Raji (cell line): ENCODE results near the gene RAI1.

Experiments used
- POLR2A ChIP-seq: IDR thresholded peaks from 2 replicates; pipeline ENCODE4 v1.6.1; 2011; ENCODE audit warnings: low read depth, low read length, control low read depth; ENCODE audit not compliant: insufficient read depth

The RAI1 gene

DNA sequence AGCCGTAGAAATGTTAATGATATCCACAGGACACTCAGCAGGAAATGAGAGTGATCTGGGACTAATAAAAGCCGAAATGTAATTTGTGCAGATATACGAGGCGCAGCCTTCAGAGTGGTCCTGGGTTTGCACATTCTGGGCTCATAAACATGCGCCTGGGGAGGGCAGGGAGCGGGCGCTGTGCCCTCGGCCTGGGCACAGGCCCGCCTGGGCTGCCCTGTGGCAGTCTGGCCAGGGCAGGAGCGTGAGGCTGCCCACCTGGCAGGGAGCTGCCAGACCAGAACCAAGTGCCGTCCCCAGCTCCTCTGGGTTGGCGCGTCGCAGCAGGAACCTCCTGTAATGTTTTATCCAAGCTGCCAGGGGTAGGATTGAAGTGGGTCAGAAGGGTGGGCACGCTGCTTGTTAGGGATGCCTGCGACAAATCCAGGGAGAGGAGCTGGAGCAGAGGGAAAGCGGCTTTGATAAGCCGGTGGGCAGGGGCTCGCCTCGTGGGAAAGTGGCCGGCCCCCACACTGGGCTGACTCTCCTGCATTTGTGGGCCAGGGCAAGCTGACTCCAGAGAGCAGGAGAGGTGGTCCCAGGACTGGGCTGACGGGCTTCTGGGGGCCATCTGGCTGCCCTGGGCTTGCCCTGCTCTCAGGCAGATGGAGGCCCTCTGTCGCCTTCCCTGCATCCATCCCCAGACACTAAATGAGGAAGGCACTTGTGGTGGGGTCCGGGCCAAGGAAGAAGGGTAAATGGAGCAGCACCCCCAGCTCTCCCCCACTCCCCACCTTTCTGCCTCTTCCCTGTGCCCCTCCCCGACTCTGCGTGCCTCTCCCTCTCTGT is 109.6 kb downstream of the RAI1 start:
- no peak for TF ChIP-seq POLR2A

- TF ChIP-seq POLR2A = no peak
These were observed 110.8 kb downstream of the RAI1 start for GRCh38 chr17:17792037-17792550.

DNA sequence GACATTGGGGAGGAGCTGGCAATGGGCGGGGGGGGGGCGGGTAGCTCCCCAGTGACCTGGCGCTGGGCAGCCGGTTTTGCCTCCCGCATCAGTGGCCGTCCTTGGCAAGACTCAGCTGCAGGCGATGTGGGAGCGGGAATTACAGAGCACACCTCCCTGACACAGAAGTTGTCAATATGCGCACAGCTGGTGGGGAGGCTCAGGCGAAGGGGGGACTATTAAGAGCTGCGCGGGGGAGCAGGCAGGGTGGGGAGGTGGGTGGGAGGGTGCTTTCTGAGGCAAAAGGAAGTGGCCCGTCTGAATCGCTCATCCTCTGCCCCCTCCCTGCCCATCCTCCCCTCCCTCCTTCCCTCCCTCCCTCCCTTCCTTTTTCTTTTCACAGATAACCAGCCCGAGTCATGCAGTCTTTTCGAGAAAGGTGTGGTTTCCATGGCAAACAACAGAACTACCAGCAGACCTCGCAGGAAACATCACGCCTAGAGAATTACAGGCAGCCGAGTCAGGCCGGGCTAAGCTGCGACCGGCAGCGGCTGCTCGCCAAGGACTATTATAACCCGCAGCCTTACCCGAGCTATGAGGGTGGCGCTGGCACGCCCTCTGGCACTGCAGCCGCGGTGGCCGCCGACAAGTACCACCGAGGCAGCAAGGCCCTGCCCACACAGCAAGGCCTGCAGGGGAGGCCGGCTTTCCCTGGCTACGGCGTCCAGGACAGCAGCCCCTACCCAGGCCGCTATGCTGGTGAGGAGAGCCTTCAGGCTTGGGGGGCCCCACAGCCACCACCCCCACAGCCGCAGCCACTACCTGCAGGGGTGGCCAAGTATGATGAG is 111.5 kb downstream of the RAI1 start:
- TF ChIP-seq POLR2A = no peak

- TF ChIP-seq POLR2A = no peak
These were observed 112.3 kb downstream of the RAI1 start for GRCh38 chr17:17793378-17794214.

- TF ChIP-seq POLR2A = no peak
These were observed 113.1 kb downstream of the RAI1 start for GRCh38 chr17:17794382-17794781.

- TF ChIP-seq POLR2A = no peak
These were observed 114.0 kb downstream of the RAI1 start for GRCh38 chr17:17795296-17795695.

- TF ChIP-seq POLR2A = no peak
These were observed 114.9 kb downstream of the RAI1 start for GRCh38 chr17:17795946-17796786.

GRCh38 chr17:17796787-17797061 is 115.5 kb downstream of the RAI1 start:
- TF ChIP-seq POLR2A = no peak

GRCh38 chr17:17797119-17797809 is 116.0 kb downstream of the RAI1 start:
- TF ChIP-seq POLR2A = no peak

DNA sequence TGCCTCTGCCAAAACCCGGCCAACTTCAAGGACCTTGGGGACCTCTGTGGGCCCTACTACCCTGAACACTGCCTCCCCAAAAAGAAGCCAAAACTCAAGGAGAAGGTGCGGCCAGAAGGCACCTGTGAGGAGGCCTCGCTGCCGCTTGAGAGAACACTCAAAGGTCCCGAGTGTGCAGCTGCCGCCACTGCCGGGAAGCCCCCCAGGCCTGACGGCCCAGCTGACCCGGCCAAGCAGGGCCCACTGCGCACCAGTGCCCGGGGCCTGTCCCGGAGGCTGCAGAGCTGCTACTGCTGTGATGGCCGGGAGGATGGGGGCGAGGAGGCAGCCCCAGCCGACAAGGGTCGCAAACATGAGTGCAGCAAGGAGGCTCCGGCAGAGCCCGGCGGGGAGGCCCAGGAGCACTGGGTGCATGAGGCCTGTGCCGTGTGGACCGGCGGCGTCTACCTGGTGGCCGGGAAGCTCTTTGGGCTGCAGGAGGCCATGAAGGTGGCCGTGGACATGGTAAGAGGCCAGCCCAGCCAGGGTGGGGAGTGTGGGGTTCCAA is 116.8 kb downstream of the RAI1 start:
- TF ChIP-seq POLR2A = no peak

DNA sequence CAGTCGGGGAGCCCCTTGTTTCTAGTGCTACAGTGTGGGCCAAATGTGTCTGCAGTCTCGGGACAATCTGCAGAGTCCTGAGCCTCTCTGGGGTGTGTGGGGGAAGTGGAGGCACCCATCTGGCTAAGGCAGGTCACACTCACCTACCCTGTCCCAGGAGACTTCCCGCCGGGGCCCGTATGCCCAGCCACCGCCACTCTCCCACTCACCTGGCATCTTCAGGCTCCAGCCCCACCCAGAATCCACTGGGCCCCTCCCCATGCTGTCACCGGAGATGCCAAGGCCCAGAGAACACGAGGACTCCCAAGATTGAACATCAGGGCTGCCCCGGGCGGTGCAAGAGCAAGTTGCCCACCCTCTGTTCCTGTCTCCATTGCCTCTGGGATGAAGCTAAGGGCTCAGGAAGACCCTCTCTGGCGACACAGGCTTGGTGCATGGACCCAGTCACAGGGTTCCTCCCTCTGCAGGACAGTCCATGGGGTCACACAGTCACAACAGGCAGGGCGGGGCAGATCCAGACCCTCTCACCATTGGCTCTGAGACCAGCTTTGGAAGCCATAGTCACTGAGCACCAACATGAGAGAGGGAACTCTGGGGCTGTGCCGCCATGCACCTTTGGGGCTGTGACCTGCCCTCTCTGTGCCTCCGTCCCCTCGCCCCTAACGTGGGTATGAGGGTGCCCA is 117.5 kb downstream of the RAI1 start:
- TF ChIP-seq POLR2A = no peak

DNA sequence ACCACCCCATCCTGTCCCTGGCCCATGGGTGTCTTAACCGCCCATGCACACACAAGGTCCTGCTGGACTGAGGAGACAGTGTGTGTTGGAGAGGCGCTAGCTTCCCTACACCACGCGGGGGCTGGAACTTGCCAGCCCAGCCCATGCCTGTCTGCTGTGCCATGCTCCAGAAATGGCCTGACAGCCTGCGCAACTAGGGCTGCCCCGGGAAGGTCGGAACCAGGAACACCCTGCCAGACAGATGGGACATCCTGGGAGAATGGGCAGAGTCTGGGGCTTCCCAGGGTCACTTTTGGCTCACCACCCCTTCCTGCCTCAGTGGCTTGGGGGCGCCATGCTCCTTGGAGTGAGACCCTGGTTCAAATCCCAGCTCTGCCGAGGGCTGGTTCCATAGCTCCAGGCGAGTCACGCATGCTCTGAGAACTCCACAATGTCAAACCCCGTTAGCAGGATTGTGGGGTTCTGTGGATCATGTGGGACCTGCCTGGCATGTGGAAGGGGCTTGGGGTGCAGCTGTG is 119.3 kb downstream of the RAI1 start:
- TF ChIP-seq POLR2A = no peak

DNA sequence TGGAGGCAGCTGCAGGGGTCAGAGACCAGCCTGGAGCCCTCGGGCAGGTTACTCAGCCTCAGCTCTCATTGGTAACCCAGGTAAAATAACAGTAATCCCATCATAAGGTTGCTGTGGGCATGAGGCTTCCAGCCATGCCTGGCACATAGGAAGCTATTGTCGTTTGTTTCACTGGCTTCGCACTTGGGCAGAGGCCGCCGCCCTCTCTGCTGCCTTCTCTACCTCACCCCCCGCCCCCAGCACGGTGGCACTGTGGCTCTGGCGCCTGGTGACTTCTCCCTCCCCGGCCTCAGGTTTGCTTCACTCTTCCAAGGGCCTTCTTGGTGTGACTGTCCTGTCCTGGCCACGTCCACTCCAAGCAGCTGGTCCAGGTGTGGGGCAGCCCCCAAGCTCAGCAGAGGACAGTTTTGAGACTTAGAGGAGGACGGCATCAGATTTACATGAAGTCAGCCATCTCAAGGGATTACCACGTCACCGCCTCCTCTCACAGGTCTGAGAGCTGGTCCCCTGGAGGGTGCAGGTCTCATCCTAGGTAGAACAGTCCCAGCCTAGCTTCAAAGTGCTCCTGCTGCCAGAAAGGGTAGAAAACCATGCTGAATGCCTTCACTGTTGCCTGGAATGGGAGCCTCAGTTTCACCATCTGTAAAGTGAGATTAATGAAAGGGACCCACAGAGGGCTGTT is 120.7 kb downstream of the RAI1 start:
- TF ChIP-seq POLR2A = no peak

- no peak for TF ChIP-seq POLR2A
These were observed 122.7 kb downstream of the RAI1 start for GRCh38 chr17:17804007-17804406.
